CD8-positive, alpha-beta memory T cell (primary cell): Measurements from ENCODE around the gene EFHC1. TPM values are rescaled to one million over a fixed set of nuclear protein-coding genes. Genes with fewer than 3 reads are reported as not detected.
A peak's percentile ranks its signal among the peaks of the same experiment; 100 is the strongest.

Experiments used
- CTCF ChIA-PET: fragments of 350-600 bp; sonication (Branson Sonifier 250); formaldehyde crosslinking; loops from one replicate; lab custom pipeline; 2021; ENCODE audit warnings: antibody characterized with exemption; lab: Charles Lee
- POLR2A ChIA-PET: fragments of 350-600 bp; sonication (Branson Sonifier 250); formaldehyde crosslinking; loops from one replicate; lab custom pipeline; 2021; ENCODE audit warnings: antibody characterized with exemption; lab: Charles Lee
- DNase-seq, 5 donors: peaks; one replicate each; pipeline versions ENCODE4 v3.0.0 to v3.0.0-alpha.2; 2020 to 2022; ENCODE audit warnings: mixed read lengths in 1 of 5
- H3K27ac ChIP-seq: one replicate; pipeline ENCODE4 v1.7.0; 2013; ENCODE audit warnings: low read depth, mild to moderate bottlenecking, low read length, moderate library complexity
- H3K27me3 ChIP-seq: 2 replicates; pipeline ENCODE4 v1.7.0; 2013; ENCODE audit warnings: low read length, mild to moderate bottlenecking; ENCODE audit not compliant: insufficient read depth, poor library complexity, severe bottlenecking
- H3K36me3 ChIP-seq: 2 replicates; pipeline ENCODE4 v1.7.0; 2013; ENCODE audit warnings: mild to moderate bottlenecking, low read length, moderate library complexity; ENCODE audit not compliant: insufficient read depth
- H3K4me1 ChIP-seq: 2 replicates; pipeline ENCODE4 v1.7.0; 2013; ENCODE audit warnings: mild to moderate bottlenecking, low read length, moderate library complexity; ENCODE audit not compliant: insufficient read depth
- H3K4me3 ChIP-seq: 2 replicates; pipeline ENCODE4 v1.7.0; 2013; ENCODE audit warnings: mild to moderate bottlenecking, low read length
- H3K9me3 ChIP-seq: 2 replicates; pipeline ENCODE4 v1.7.0; 2013; ENCODE audit warnings: mild to moderate bottlenecking, low read length
- H3K27ac Mint-ChIP-seq, 8 donors: one replicate each; pipeline ENCODE4 v1.8.0; 2020 to 2021; ENCODE audit warnings: mixed read lengths in 8 of 8, mild to moderate bottlenecking in 6 of 8, inconsistent platforms in 3 of 8, moderate library complexity in 3 of 8
- H3K27me3 Mint-ChIP-seq, 2 donors: one replicate each; pipeline ENCODE4 v1.8.0; 2020 to 2021; ENCODE audit warnings: mixed read lengths in 2 of 2, mild to moderate bottlenecking in 1 of 2, moderate library complexity in 1 of 2
- H3K36me3 Mint-ChIP-seq, 3 donors: one replicate each; pipeline ENCODE4 v1.8.0; 2020 to 2021; ENCODE audit warnings: mixed read lengths in 3 of 3, inconsistent platforms in 1 of 3, mild to moderate bottlenecking in 1 of 3
- H3K4me1 Mint-ChIP-seq, 3 donors: one replicate each; pipeline ENCODE4 v1.8.0; 2020 to 2021; ENCODE audit warnings: mixed read lengths in 3 of 3, inconsistent platforms in 1 of 3, mild to moderate bottlenecking in 1 of 3
- H3K4me3 Mint-ChIP-seq, 7 donors: one replicate each; pipeline ENCODE4 v1.8.0; 2020 to 2021; ENCODE audit warnings: mixed read lengths in 7 of 7, mild to moderate bottlenecking in 6 of 7, moderate library complexity in 4 of 7, inconsistent platforms in 2 of 7
- H3K9me3 Mint-ChIP-seq, 5 donors: one replicate each; pipeline ENCODE4 v1.8.0; 2020 to 2022; ENCODE audit warnings: mixed read lengths in 5 of 5, mild to moderate bottlenecking in 3 of 5, moderate library complexity in 2 of 5, inconsistent platforms in 1 of 5
- polyA plus RNA-seq: library from polyadenylated mRNA; unstranded; fragments of 300-500 nt; fragmentation: Illumina TruSeq; gene quantifications from one replicate; pipeline ENCODE4 v1.2.3, GENCODE V29; 2021
- total RNA-seq, 2 experiments: library from RNA; stranded (reverse); gene quantifications; one replicate each; pipeline ENCODE4 v1.2.3, GENCODE V29; 2021

The EFHC1 gene
- total and polyA plus RNA-seq, 3 experiments from 2014 or later, result 1.9 to 5.1 (median 2.6) TPM

- ChIA-PET CTCF (no interaction called here), POLR2A (no interaction called here)
- Mint-ChIP-seq H3K9me3 (no peaks in the 10 kb centered on the region), H3K27ac (peak overlapping the region in 1 of 8 donors; percentile 17), H3K4me3 (no peak overlapping the region), H3K36me3 (peaks cover 12 to 66% (median 19%) of the 10 kb centered on the region in 3 donors), H3K27me3 (peaks cover 0 to 5% of the 10 kb centered on the region in 2 donors), H3K4me1 (peaks cover 5 to 7% (median 6%) of the 10 kb centered on the region in 3 donors)
- H3K36me3 ChIP-seq, result peaks cover 15% of the 10 kb centered on the region
- H3K27ac ChIP-seq, result peak overlapping the region; percentile 27
- no peaks in the 10 kb centered on the region for H3K27me3 ChIP-seq
- H3K9me3 ChIP-seq, result no peaks in the 10 kb centered on the region
- H3K4me3 ChIP-seq, result no peak overlapping the region
- no peaks in the 10 kb centered on the region for H3K4me1 ChIP-seq
- no peak for DNase-seq
Measured at GRCh38 chr6:52516943-52517342, 96.8 kb downstream of the EFHC1 start.

- Histone ChIP-seq H3K4me3 (no peak overlapping the region), H3K9me3 (no peaks in the 10 kb centered on the region), H3K27ac (peak overlapping the region; percentile 49), H3K27me3 (no peaks in the 10 kb centered on the region), H3K4me1 (no peaks in the 10 kb centered on the region), H3K36me3 (peaks cover 15% of the 10 kb centered on the region)
- ChIA-PET CTCF (no interaction called here), POLR2A (no interaction called here)
- no peak for DNase-seq
- Mint-ChIP-seq H3K9me3 (no peaks in the 10 kb centered on the region), H3K36me3 (peaks cover 12 to 59% (median 19%) of the 10 kb centered on the region in 3 donors), H3K27me3 (peaks cover 0 to 5% of the 10 kb centered on the region in 2 donors), H3K4me3 (no peak overlapping the region), H3K27ac (peak overlapping the region in 1 of 8 donors; percentile 51), H3K4me1 (peaks cover 6 to 7% (median 6%) of the 10 kb centered on the region in 3 donors)
Measured at GRCh38 chr6:52517502-52518278, 97.5 kb downstream of the EFHC1 start.

GRCh38 chr6:52518279-52518945 lies 98.3 kb downstream of the EFHC1 start:
- Mint-ChIP-seq H3K27ac (no peak overlapping the region), H3K9me3 (no peaks in the 10 kb centered on the region), H3K4me3 (no peak overlapping the region), H3K27me3 (peaks cover 0 to 2% of the 10 kb centered on the region in 2 donors), H3K4me1 (peaks cover 6 to 13% (median 7%) of the 10 kb centered on the region in 3 donors), H3K36me3 (peaks cover 12 to 52% (median 22%) of the 10 kb centered on the region in 3 donors)
- no peak overlapping the region for H3K4me3 ChIP-seq
- no peak for DNase-seq
- no peaks in the 10 kb centered on the region for H3K4me1 ChIP-seq
- H3K9me3 ChIP-seq, result no peaks in the 10 kb centered on the region
- CTCF ChIA-PET, result no interaction called here
- peaks cover 14% of the 10 kb centered on the region for H3K36me3 ChIP-seq
- no peaks in the 10 kb centered on the region for H3K27me3 ChIP-seq
- POLR2A ChIA-PET, result no interaction called here
- H3K27ac ChIP-seq, result peak overlapping the region; percentile 49

GRCh38 chr6:52519618-52520017 lies 99.5 kb downstream of the EFHC1 start:
- H3K27me3 Mint-ChIP-seq, result no peaks in the 10 kb centered on the region
- peaks cover 10 to 42% (median 15%) of the 10 kb centered on the region in 3 donors for H3K36me3 Mint-ChIP-seq
- POLR2A ChIA-PET, result no interaction called here

GRCh38 chr6:52522151-52522626 lies 102.0 kb downstream of the EFHC1 start:
- H3K36me3 ChIP-seq, result no peaks in the 10 kb centered on the region
- no peak overlapping the region for H3K4me3 ChIP-seq
- Mint-ChIP-seq H3K27ac (peak overlapping the region in 1 of 8 donors; percentile 12), H3K4me1 (peaks cover 8 to 26% (median 17%) of the 10 kb centered on the region in 3 donors), H3K9me3 (no peaks in the 10 kb centered on the region), H3K27me3 (no peaks in the 10 kb centered on the region), H3K36me3 (peaks cover 4 to 19% (median 8%) of the 10 kb centered on the region in 3 donors), H3K4me3 (no peak overlapping the region)
- no peak overlapping the region for H3K27ac ChIP-seq
- no peak for DNase-seq
- no peaks in the 10 kb centered on the region for H3K27me3 ChIP-seq
- no peaks in the 10 kb centered on the region for H3K9me3 ChIP-seq
- ChIA-PET CTCF (no interaction called here), POLR2A (no interaction called here)
- H3K4me1 ChIP-seq, result no peaks in the 10 kb centered on the region

More at GRCh38 chr6:52519618-52520017, 99.5 kb downstream of the EFHC1 start:
- CTCF ChIA-PET, result no interaction called here
- Histone ChIP-seq H3K4me3 (no peak overlapping the region), H3K27me3 (no peaks in the 10 kb centered on the region), H3K36me3 (peaks cover 12% of the 10 kb centered on the region), H3K27ac (no peak overlapping the region), H3K9me3 (no peaks in the 10 kb centered on the region), H3K4me1 (no peaks in the 10 kb centered on the region)
- peaks cover 6 to 20% (median 15%) of the 10 kb centered on the region in 3 donors for H3K4me1 Mint-ChIP-seq
- no peaks in the 10 kb centered on the region for H3K9me3 Mint-ChIP-seq
- H3K4me3 Mint-ChIP-seq, result no peak overlapping the region
- no peak overlapping the region for H3K27ac Mint-ChIP-seq
- no peak for DNase-seq

- Mint-ChIP-seq H3K4me1 (peaks cover 8 to 26% (median 17%) of the 10 kb centered on the region in 3 donors), H3K27me3 (no peaks in the 10 kb centered on the region), H3K4me3 (no peak overlapping the region), H3K9me3 (no peaks in the 10 kb centered on the region), H3K36me3 (peaks cover 4 to 19% (median 8%) of the 10 kb centered on the region in 3 donors), H3K27ac (peak overlapping the region in 1 of 8 donors; percentile 12)
- CTCF ChIA-PET, result no interaction called here
- Histone ChIP-seq H3K9me3 (no peaks in the 10 kb centered on the region), H3K4me1 (no peaks in the 10 kb centered on the region), H3K4me3 (no peak overlapping the region), H3K27ac (no peak overlapping the region), H3K27me3 (no peaks in the 10 kb centered on the region), H3K36me3 (no peaks in the 10 kb centered on the region)
- POLR2A ChIA-PET, result no interaction called here
- no peak for DNase-seq
Measured at GRCh38 chr6:52522655-52523054, 102.5 kb downstream of the EFHC1 start.

GRCh38 chr6:52523378-52524142 lies 103.4 kb downstream of the EFHC1 start:
- DNase-seq, result no peak
- ChIA-PET CTCF (no interaction called here), POLR2A (no interaction called here)
- Histone ChIP-seq H3K27me3 (no peaks in the 10 kb centered on the region), H3K4me1 (no peaks in the 10 kb centered on the region), H3K9me3 (no peaks in the 10 kb centered on the region), H3K36me3 (no peaks in the 10 kb centered on the region), H3K27ac (no peak overlapping the region), H3K4me3 (no peak overlapping the region)
- Mint-ChIP-seq H3K4me1 (peaks cover 6 to 26% (median 17%) of the 10 kb centered on the region in 3 donors), H3K9me3 (no peaks in the 10 kb centered on the region), H3K4me3 (no peak overlapping the region), H3K27ac (peak overlapping the region in 1 of 8 donors; percentile 56), H3K36me3 (peaks cover 4 to 15% (median 8%) of the 10 kb centered on the region in 3 donors), H3K27me3 (no peaks in the 10 kb centered on the region)
